PC-9 (cell line): ENCODE measurements around the gene TMEM50A. TPM values are rescaled to one million over a fixed set of nuclear protein-coding genes. Genes with fewer than 3 reads are reported as not detected.

Experiments used
- BruUV-seq: library from RNA; stranded (reverse); fragments of 400-500 nt; replicated peaks from 2 replicates; lab custom pipeline; 2021; lab: Mats Ljungman, UMichigan
- CTCF ChIA-PET: fragments of 300-600 bp; sonication (Branson Sonifier 250); formaldehyde crosslinking; loops from one replicate; lab custom pipeline; 2022; ENCODE audit warnings: antibody characterized with exemption; lab: Charles Lee
- POLR2A ChIA-PET: fragments of 300-600 bp; sonication (Branson Sonifier 250); formaldehyde crosslinking; loops from one replicate; lab custom pipeline; 2022; ENCODE audit warnings: antibody characterized with exemption; ENCODE audit not compliant: unreplicated experiment; lab: Charles Lee
- DNase-seq, 2 experiments: peaks; one replicate each; pipeline versions ENCODE4 v3.0.0 to v3.0.0-alpha.2; 2015 to 2022; ENCODE audit warnings: mixed read lengths in 1 of 2
- H2AFZ ChIP-seq: fragments of 200-600 bp; sonication (generic); 2 replicates; pipeline ENCODE4 v1.8.1; 2017; ENCODE audit warnings: antibody characterized with exemption
- H3F3A ChIP-seq: fragments of 200-600 bp; sonication (generic); 2 replicates; pipeline ENCODE4 v1.8.1; 2017; ENCODE audit warnings: antibody characterized with exemption, mild to moderate bottlenecking, low read depth; ENCODE audit not compliant: insufficient read depth
- H3K27ac ChIP-seq: fragments of 200-600 bp; sonication (generic); 2 replicates; pipeline ENCODE4 v1.6.1; 2016; ENCODE audit warnings: mixed run types
- H3K27me3 ChIP-seq: fragments of 200-600 bp; sonication (generic); 2 replicates; pipeline ENCODE4 v1.6.1; 2016; ENCODE audit warnings: low read depth, mixed run types; ENCODE audit not compliant: insufficient read depth
- H3K36me3 ChIP-seq: fragments of 200-600 bp; sonication (generic); 2 replicates; pipeline ENCODE4 v1.6.1; 2016; ENCODE audit warnings: low read depth, mixed run types
- H3K4me1 ChIP-seq: fragments of 200-600 bp; sonication (generic); replicated peaks from 2 replicates; pipeline ENCODE4 v1.6.1; 2016; ENCODE audit warnings: mixed run types; ENCODE audit not compliant: insufficient read depth
- H3K4me2 ChIP-seq: fragments of 200-600 bp; sonication (generic); 2 replicates; pipeline ENCODE4 v1.6.1; 2017; ENCODE audit warnings: mixed run types
- H3K4me3 ChIP-seq: fragments of 200-600 bp; sonication (generic); 2 replicates; pipeline ENCODE4 v1.6.1; 2016; ENCODE audit warnings: mixed run types
- H3K79me2 ChIP-seq: fragments of 200-600 bp; sonication (generic); 2 replicates; pipeline ENCODE4 v1.6.1; 2017; ENCODE audit warnings: low read depth, mixed run types
- H3K9me2 ChIP-seq: fragments of 200-600 bp; sonication (generic); 2 replicates; pipeline ENCODE4 v1.8.1; 2017; ENCODE audit warnings: mild to moderate bottlenecking; ENCODE audit not compliant: insufficient read depth
- H3K9me3 ChIP-seq: fragments of 200-600 bp; sonication (generic); 2 replicates; pipeline ENCODE4 v1.8.1; 2016; ENCODE audit warnings: low read depth; ENCODE audit not compliant: insufficient read depth
- H4K20me1 ChIP-seq: fragments of 200-600 bp; sonication (generic); 2 replicates; pipeline ENCODE4 v1.8.1; 2017; ENCODE audit not compliant: insufficient read depth
- CTCF ChIP-seq: fragments of 200-600 bp; sonication (generic); conservative IDR thresholded peaks from 2 replicates; pipeline ENCODE4 v1.6.1; 2017; ENCODE audit warnings: mixed run types, antibody characterized with exemption, mild to moderate bottlenecking, moderate library complexity
- EZH2 ChIP-seq: fragments of 200-600 bp; sonication (generic); IDR thresholded peaks from 2 replicates; pipeline ENCODE4 v1.8.0; 2017; ENCODE audit warnings: antibody characterized with exemption, low read depth
- intact Hi-C: fragments of 100-400 bp; cut with micrococcal nuclease; formaldehyde crosslinking; loops from one replicate; pipeline ENCODE4 v1.10.0; 2022; ENCODE audit not compliant: unreplicated experiment
- total RNA-seq: library from RNA; stranded (reverse); gene quantifications from 2 replicates; pipeline ENCODE4 v1.2.3, GENCODE V29; 2021

TMEM50A gene
- total RNA-seq, 1 experiment from 2014 or later: 81.9 TPM

- Histone ChIP-seq H3K36me3 (no peaks in the 10 kb centered on the region), H3K27ac (no peak overlapping the region)
- POLR2A ChIA-PET: no interaction called here
Measured at GRCh38 chr1:25356441-25356840, 18.3 kb downstream of the TMEM50A start.

GRCh38 chr1:25356848-25357247, 18.7 kb downstream of the TMEM50A start:
- BruUV-seq: no TSS peak
- ChIA-PET CTCF (no interaction called here), POLR2A (no interaction called here)
- Histone ChIP-seq H4K20me1 (no peaks in the 10 kb centered on the region), H3F3A (0 out of 2 replicates have a peak, but pooled peaks cover 2% of the 10 kb centered on the region), H2AFZ (no peak overlapping the region), H3K27ac (no peak overlapping the region), H3K4me3 (no peak overlapping the region), H3K27me3 (no peaks in the 10 kb centered on the region), H3K9me2 (no peaks in the 10 kb centered on the region), H3K79me2 (no peaks in the 10 kb centered on the region), H3K9me3 (no peaks in the 10 kb centered on the region), H3K36me3 (no peaks in the 10 kb centered on the region), H3K4me1 (0 out of 2 replicates have a peak, but pooled peaks cover 6% of the 10 kb centered on the region), H3K4me2 (no peak overlapping the region)
- TF ChIP-seq CTCF (no peak), EZH2 (no peak)
- DNase-seq: no peak
- intact Hi-C loops: no loop called here

More at GRCh38 chr1:25356441-25356840, 18.3 kb downstream of the TMEM50A start:
- Histone ChIP-seq H3K9me3 (no peaks in the 10 kb centered on the region), H2AFZ (no peak overlapping the region), H3K4me2 (no peak overlapping the region), H3F3A (0 out of 2 replicates have a peak, but pooled peaks cover 6% of the 10 kb centered on the region), H3K79me2 (no peaks in the 10 kb centered on the region), H3K4me1 (0 out of 2 replicates have a peak, but pooled peaks cover 6% of the 10 kb centered on the region), H3K9me2 (no peaks in the 10 kb centered on the region), H3K4me3 (no peak overlapping the region), H4K20me1 (no peaks in the 10 kb centered on the region), H3K27me3 (no peaks in the 10 kb centered on the region)
- DNase-seq: no peak
- BruUV-seq: no TSS peak
- intact Hi-C loops: no loop called here
- CTCF ChIA-PET: no interaction called here
- TF ChIP-seq EZH2 (no peak), CTCF (no peak)

GRCh38 chr1:25360596-25361581, 22.8 kb downstream of the TMEM50A start:
- H3K27me3 ChIP-seq: no peaks in the 10 kb centered on the region
- ChIA-PET POLR2A (no interaction called here), CTCF (no interaction called here)
- H4K20me1 ChIP-seq: no peaks in the 10 kb centered on the region
- intact Hi-C loops: no loop called here
- TF ChIP-seq CTCF (no peak), EZH2 (no peak)
- no peak for DNase-seq
- H3K9me3 ChIP-seq: no peaks in the 10 kb centered on the region
- no peaks in the 10 kb centered on the region for H3K79me2 ChIP-seq
- TSS peak; percentile 13 for BruUV-seq
- H2AFZ ChIP-seq: no peak overlapping the region
- no peak overlapping the region for H3K27ac ChIP-seq
- H3K4me3 ChIP-seq: no peak overlapping the region
- H3K9me2 ChIP-seq: no peaks in the 10 kb centered on the region
- no peak overlapping the region for H3K4me2 ChIP-seq
- H3K4me1 ChIP-seq: 0 out of 2 replicates have a peak, but pooled peaks cover 6% of the 10 kb centered on the region
- no peaks in the 10 kb centered on the region for H3K36me3 ChIP-seq
- H3F3A ChIP-seq: no peaks in the 10 kb centered on the region
